NOMO-1 treated with DMSO at 0.1 percent for 48 hours (cell line): Measurements from ENCODE around the gene SMIM44.
A peak's percentile ranks its signal among the peaks of the same experiment; 100 is the strongest.

Experiments used
- DNase-seq: peaks from one replicate; lab custom pipeline; 2025; ENCODE audit not compliant: unreplicated experiment; lab: John Stamatoyannopoulos, UW

SMIM44 gene

DNA sequence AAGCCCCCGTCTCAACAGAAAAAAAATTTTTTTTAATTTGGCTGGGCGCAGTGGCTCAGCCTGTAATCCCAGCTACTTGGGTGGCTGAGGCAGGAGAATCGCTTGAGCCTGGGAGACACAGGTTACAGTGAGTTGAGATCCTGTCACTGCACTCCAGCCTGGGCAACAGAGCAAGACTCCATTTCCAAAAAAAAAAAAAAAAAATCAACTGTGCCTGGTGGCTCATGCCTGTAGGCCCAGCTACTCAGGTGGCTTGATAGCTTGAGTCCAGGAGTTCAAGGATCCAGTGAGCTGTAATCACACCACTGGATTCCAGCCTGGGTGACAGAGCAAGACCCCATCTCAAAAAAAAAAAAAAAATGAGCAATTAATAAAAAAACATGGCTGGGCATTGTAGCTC lies 18.5 kb upstream of the SMIM44 start:
- DNase-seq, result no peak

DNA sequence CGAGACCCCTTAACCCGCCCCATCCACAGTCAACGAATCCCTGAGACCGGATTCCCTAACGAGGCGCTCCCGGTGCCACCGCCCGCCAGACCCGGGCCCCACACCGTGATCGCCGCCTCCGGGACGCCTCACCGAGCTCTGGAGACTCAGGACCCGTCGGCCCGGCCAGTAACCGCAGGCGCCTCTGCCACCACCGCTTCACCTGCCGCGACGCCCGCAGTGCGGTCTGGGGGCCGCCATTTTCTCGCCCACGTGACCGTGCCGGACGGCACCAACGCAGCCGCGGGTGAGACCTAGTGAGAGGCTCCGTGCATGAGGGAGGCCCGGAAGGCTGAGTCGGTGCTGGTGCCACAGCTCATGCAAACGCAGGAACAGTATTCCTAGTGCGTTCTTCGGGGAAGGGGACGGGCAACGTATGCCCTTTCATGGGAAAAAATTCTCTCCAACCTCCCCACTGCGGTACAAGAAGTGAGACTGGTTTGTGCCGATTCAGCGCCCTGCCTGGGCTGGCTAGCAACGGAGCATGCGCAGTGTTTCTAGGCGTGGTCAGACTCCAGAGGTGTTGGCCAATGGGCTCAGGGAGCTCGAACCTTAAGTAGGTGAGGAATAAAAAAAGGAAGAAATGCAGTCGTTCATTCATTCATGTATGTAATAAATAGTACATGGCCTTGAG lies 17.3 kb upstream of the SMIM44 start, which contains the start of gene DOHH:
TSS of gene DOHH (minus strand) at position 246 of the 673 bp plus-strand sequence. CDS start 3,860 bp downstream, outside the sequence.
- DNase-seq, result peak; percentile 93

DNA sequence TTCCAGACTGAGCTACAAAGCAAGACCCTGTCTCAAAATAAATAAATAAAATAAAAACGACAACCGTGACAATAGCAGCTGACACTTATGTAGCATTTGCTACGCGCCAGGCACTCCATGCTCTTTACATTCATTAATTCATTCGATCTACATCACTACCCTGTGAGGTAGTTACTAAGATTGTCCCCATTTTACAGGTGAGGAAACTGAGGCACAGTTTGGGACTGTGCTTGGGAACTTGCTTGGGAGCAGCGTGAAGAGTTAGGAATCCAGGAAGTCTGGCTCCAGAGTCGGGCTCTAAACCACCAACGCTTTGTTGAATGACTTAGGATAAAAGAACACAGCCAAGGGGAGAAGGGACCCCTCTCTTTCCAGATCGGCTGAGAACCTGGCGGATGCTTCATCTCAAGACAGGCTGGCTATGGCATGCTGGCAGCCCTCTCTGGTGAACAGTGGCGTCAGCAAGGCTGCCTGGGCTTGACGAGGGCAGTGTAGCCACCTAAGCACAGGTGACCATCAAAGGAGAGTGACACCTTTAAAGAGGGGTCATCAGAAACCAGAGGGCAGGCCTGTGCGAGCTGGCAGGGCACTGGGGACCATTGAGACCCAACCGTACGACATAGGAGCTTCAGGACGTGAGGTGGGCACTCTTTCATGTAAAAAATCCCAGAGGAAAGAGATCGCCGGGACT lies 16.6 kb upstream of the SMIM44 start:
- no peak for DNase-seq

DNA sequence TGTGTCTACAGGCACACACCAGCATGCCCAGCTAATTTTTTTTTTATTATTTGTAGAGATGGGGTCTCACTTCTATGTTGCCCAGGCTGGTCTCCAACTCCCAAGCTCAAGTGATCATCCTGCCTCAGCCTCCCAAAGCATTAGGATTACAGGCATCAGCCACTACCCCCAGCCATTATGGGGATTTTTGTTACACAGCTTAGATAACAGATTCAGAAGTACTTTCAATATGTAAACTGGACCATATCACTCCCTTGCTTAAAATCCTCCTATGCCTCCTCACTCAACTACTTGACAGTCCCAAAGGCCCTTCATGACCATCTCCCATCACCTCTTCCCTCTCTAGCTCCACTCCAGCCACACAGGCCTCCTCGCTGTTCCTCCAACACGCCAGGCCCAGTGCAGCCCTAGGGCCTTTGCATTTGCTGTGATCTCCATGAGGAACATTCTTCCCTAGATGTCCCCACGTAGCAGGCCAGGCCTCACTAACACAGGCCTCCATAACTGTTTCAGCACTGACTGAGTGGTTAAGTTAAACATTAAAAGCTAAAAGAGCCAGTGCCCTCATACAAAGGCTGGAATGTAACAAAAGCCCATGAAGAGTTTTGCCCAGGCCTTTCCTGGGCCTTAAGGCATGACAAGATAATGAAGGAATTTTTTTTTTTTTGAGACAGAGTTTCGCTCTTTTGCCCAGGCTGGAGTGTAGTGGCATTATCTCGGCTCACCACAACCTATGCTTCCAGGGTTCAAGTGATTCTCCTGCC lies 14.7 kb upstream of the SMIM44 start:
- DNase-seq, result no peak

DNA sequence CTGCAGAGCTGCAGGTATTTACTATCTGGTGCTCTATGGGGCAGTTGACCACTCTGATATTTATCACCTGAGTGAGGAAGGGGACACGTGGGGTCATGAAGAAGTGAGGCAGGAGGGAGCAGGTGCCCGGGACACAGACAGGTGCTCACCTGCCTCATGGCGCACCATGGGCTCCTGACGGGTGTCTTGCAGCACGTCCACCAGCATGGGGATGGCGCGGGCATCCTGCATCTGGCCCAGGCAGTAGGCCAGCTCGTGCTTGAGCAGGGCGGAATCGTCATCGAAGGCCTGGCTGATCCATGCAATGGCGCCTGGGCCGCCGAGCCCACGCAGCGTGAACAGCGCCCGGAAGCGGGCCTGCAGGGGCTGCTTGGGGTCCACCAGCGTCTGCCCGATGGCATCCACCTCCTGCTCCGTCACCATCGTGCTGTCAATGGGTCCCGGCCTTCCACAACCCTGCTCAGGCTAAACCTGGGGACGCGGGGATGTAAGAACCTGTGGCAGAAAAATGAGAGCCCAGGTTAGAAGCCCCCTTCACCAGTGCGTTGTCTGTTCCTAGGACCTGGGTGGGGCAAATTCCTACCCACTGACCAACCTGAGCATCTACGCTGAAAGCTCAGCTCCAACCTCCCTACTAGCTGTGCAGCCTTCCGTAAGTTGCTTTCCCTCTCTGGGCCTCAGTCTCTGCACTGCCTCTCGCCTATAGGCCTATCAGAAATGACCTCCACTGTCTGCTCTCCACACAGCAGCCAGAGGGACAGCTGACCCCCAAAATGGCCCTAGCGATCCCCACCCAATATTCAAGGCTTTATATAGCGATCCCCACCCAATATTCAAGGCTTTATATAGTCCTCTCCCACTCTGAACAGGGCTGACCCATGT lies 13.4 kb upstream of the SMIM44 start:
- no peak for DNase-seq

DNA sequence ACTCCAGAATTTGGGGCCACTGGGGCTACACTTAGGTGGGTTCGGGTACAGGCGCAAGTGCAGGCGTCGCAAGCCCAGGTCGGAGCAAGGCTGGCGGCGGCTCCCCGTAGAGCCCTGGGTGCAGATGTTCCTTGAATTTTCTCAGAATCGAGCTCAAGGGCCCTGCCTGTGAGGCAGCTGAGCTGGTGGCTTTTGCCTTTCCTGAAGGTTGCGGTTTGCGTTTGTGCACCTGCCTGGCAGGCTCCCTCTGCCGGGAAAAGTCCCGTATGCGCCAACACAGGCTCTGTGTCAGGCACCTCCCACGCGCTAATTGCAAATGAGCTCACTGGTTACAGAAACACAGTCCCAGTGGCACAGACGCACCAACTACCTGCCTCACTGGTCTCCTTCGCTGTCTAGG lies 11.3 kb upstream of the SMIM44 start:
- no peak for DNase-seq

DNA sequence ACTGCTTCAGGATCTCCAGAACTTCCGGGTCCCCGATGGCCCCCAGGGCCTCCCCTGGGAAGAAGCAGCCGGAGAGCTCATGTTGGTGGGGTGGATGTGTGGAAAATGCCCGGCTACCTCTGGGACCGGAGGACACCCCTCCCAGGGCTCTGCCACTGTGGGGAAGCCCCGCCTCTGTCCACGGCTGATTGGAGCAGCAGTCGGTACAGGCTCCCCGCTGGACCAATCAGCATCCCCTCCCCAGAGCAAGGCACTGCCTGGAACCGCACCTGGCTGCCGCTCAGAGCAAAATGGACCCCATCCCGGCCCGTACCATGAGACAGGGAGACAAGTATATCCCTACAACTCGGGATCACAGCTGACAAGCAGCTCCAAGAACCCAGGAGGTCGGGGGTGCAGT lies 10.8 kb upstream of the SMIM44 start:
- no peak for DNase-seq

DNA sequence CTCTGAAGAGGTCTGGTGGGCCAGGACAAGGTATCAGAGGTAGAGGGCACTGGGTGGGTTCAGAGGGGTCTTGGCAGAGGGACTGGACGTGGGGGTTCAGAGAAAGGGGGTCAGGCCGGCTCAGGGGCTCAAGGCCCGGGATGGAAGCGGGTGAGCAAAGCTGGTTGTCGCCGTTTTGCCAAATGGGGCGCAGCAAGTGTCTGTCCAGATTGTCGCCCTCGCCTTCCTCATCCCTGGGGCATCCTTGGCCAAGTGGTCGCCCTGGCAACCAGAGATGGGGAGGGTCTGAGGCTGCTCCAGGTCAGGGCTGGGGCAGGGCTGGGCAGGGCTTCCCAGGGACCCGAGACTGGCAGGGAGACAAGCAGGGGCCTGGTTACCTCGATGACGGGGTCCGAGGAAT lies 10.4 kb upstream of the SMIM44 start:
- DNase-seq, result no peak

DNA sequence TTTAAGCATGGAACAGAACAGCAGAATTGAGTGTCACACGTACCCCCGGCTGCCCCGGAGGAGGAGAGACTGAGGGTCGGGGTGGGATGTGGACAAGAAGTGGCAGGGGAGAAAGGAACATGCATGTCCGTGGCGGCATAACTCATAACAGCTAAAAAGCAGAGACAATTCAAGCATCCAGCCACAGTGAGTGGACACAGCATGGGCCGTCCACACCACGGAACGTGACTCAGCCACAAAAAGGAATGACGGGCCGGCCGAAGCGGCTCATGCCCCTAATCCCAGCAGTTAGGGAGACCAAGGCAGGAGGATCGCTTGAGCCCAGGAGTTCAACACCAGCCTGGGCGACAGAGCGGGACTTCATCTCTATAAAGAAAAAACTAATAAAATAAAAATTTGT lies 9.7 kb upstream of the SMIM44 start:
- no peak for DNase-seq

DNA sequence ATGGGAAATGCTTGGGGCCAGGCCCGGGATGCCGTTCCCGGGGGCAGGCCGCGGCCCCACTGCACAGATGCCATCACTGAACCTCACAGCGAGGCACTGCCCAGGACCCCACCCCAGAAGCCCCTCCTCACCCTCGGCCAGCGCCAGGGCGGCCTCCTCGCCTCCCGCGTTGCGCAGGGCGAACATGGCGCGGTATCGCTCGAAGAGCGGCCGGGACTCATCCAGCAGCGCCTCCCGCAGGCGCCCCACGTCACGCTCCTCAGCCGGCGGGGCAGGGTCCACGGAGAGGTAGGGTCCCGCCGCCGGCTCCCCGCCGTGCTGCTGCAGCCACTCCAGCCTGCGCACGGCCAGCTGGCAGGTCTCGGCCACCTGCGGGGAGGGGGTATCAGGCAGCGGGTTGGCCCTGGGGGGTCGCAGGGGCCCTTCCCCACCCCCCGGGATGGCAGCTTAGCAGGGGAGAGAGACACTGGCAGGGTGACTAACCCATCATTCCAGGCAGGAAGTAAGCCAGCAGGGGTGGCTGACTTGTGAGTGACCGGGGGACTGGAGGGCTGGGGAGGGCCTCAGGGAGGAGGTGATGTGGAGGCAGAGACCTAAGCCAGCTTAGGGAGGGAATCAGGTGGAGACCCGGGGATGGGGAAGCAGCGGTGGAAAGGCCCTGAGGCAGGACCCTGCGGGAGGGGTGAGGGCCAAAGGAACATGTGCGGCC lies 9.0 kb upstream of the SMIM44 start:
- DNase-seq, result no peak

DNA sequence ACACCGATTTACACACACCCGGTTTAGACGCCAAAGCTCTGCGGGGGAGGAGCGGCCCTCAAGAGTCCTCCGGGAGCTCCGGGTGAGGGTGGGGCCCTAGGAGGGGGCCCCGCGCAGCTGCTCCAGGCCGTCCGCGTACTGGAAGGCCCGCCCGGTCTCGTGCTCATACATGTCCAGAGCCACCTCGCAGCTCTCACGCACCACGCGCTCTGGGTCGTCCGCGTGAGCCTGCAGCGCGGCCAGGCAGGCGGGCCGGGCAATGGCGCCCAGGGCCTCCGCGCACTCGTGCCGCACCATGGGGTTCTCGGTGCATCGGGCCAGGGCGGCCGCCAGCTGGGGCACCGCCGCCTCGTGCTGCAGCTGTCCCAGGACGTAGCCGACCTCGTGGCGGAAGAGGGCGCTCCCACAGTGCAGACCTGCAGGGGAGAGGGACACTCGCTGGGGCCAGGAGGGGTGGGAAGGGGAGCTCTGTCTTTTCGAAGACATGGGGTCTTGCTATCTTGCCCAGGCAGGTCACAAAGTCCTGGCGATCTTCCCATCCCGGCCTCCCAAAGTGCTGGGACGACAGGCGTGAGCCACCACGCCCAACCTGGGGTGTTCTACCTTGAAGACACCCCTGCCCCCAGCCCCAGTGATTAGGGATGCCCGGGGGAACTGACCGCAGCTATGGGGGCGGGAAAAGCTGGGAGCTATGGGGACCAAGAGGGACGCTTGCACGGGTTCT lies 8.3 kb upstream of the SMIM44 start:
- no peak for DNase-seq

DNA sequence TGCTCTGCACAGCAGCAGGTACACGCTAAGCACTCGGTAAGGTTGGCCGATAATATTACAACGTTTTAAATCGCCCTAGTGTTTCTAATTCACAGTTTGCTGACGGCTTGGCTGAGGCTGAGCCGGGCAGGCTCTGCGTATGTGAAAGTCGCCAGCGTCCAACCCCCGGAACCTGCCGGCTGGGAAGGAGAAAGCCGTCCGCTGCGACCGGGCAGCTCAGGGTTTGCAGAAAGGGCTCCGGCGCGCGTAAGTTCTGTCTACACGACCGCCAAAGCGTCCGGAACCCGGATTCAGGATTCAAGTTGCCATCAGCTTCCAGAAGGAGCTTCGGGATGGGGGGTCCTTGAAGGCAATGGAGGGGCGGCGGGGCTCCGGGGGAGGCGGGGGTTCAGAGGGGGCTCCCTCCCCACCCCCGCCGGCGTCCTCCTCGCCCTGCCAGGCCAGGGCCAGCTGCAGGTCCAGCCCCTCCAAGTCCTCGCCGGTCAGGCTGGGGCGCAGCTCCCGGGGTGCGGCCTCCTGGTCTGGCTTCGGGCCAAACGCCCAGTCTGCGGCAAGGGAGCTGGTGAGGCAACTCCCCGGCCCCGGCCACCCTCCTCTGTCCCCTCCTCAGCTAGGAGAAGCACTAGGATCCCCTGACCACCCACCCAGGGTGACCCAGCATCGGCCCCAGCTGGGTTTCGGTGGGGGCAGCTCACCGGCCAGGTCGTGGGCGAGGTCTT lies 575 bp downstream of the SMIM44 start:
- DNase-seq, result no peak

DNA sequence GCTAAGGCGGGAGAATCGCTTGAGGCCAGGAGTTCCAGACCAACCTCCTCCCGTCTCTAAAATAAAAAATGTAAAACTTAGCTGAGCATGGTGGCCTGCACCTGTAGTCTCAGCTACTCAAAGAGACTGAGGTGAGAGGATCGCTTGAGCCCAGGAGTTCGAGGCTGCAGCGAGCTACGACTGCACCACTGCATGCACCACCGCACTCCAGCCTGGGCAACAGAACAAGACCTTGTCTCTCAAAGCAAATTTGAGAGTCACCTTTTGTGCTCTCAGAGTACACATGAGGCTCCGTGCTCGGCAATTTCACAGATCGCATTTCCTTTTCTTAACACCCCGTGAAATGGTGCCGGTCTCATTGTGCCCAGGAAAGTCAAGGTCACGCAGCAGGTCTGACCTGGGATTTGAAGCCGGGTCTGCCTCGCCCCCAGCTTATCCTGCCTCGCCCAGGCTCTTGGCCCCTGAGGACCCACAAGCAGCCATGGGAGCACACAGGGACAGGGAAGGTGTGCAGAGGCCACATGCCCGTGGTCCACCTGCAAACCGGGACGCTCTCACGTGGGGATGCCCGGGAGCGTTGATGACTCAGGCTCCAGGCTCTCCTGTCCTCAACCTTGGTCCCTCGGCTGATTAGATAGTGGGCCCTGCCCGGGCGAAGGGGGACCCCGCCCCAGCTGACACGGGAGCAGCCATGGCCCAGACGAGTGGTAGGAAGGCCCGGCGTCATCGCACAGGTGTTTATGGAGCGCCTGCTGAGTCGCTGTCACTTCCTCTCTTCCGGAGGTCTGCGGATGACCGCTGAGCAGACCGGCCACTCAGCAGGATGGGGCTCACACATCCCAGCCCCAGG lies 1.8 kb downstream of the SMIM44 start:
- DNase-seq, result no peak

DNA sequence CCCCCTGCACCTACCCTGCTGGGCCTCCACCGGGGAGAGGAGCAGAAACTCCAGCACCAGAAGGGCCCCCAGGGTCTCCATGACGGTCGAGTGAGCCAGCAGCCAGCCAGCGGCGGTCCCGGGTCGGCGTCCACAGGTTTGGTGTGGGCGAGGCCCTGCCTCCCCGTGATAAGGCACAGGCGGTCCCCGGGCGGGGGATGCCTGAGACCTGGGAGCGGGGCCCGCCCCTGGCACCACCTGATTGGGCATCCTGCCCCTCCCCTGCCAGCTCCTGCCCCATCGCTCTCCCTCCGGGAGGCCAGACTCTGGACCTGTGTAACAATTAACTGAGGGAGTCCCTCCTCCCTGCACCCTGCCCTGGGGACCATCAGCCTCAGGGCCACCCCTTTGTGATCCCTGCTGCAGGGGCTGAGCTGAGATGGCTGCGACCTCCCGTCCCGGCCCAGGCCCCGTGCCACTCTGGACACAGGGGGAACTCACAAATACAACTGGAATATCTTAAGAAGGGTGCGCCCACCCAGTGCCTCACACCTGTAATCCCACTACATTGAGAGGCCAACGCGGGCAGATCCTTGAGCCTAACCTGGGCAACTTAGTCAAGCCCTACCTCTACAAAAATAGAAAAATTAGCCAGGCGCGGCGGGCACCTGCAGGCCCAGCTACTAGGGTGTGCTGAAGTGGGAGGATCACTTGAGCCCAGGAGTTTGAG lies 2.7 kb downstream of the SMIM44 start, which contains the start of gene SMIM24:
TSS of gene SMIM24 (minus strand) at position 143 of the 709 bp plus-strand sequence. CDS start at position 81, 62 bp downstream.
- DNase-seq, result no peak

DNA sequence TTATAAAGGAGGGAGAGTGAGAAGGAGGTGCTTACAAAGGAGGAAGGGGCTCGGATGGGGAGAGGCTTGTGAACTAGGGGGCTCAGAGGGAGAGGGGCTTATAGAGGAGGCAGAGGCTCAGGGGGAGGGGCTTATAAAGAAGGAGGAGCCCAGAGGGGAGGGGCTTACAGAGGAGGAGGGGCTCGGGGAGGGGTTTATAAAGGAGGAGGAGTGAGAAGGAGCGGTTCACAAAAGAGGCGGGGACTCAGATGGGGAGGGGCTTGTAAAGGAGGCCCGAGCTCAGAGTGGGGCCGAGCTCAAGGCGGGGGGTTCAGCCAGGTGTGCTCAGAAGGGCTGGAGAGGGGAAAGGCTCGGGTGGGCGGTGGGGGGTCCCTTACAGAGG lies 3.4 kb downstream of the SMIM44 start:
- no peak for DNase-seq

DNA sequence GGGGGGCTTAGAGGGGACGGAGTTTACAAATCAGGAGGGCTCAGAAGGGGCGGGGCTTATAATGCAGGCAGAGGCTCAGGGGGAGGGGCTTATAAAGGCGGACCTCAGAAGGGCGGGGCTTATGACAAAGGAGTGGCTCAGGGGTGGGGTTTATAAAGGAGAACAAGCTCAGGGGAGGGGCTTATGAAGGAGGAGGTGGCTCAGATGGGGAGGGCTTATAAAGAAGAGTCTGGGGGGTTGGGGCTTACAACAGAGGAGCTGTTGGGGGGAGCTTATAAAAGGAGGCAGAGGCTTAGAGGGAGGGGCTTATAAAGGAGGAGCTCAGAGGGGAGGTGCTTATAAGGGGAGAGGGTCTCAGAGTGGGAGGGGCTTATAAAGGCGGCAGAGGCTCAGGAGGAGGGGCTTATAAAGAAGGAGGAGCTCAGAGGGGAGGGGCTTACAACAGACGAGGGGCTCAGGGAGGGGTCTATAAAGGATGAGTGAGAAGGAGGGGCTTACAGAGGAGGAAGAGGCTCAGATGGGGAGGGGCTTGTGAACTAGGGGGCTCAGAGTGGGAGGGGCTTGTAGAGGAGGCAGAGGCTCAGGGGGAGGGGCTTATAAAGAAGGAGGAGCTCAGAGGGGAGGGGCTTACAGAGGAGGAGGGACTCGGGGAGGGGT lies 3.9 kb downstream of the SMIM44 start:
- peak; percentile 87 for DNase-seq
